H1 (cell line): ENCODE measurements around the gene JMJD7. TPM values are rescaled to one million over a fixed set of nuclear protein-coding genes. Genes with fewer than 3 reads are reported as not detected.

Experiments used
- CHD1 ChIP-seq: IDR thresholded peaks from 2 replicates; pipeline ENCODE4 v1.6.1; 2012; ENCODE audit warnings: low read depth, low read length, improper control_type of control experiment
- JUN ChIP-seq: IDR thresholded peaks from 2 replicates; pipeline ENCODE4 v1.6.1; 2011; ENCODE audit warnings: low read depth, mild to moderate bottlenecking, improper control_type of control experiment, low read length
- PHF8 ChIP-seq: fragments of 200-600 bp; sonication (generic); conservative IDR thresholded peaks from 2 replicates; pipeline ENCODE4 v1.7.1; 2012; ENCODE audit warnings: low read depth, mild to moderate bottlenecking, inconsistent platforms, low read length, moderate library complexity
- RBBP5 ChIP-seq: IDR thresholded peaks from 2 replicates; pipeline ENCODE4 v1.7.1; 2012; ENCODE audit warnings: low read depth, mild to moderate bottlenecking, inconsistent platforms, low read length, moderate library complexity, borderline replicate concordance
- SAP30 ChIP-seq: fragments of 300-600 bp; sonication (generic); IDR thresholded peaks from 2 replicates; pipeline ENCODE4 v1.7.1; 2012; ENCODE audit warnings: low read length, moderate library complexity, mild to moderate bottlenecking, inconsistent platforms; ENCODE audit not compliant: insufficient read depth, insufficient replicate concordance
- TAF1 ChIP-seq: IDR thresholded peaks from 2 replicates; pipeline ENCODE4 v1.6.1; 2011; ENCODE audit warnings: mild to moderate bottlenecking, low read depth, low read length
- USF2 ChIP-seq: IDR thresholded peaks from 2 replicates; pipeline ENCODE4 v1.6.1; 2011; ENCODE audit warnings: low read length, improper control_type of control experiment
- polyA plus RNA-seq, 7 experiments: library from polyadenylated mRNA; depleted of rRNA in 3 of 7; stranded (reverse) in 5 of 7; unstranded in 2 of 7; fragments of >200 nt in 5 of 7; fragments of 200-250 nt in 2 of 7; gene quantifications; 1 replicate in 5 of 7; 2 replicates in 1 of 7; 4 replicates in 1 of 7; pipeline versions ENCODE4 v1.2.1 to v1.2.3, GENCODE V29; 2011 to 2013; ENCODE audit warnings: missing spikeins in 2 of 7, mixed read lengths in 2 of 7
- total RNA-seq: library from RNA; stranded (reverse); fragmentation: NEBNext Ultra II Directional; extraction: Animal tissue kit (Norgen Biotek cat#: 25700); gene quantifications from 2 replicates; pipeline ENCODE4 v1.2.1, GENCODE V29; 2021

The JMJD7 gene
- total and polyA plus RNA-seq, 2 of the 8 experiments (the other 6 are each of a cell fraction or from before 2014, with no cell fraction given) = 15.0 to 20.0 TPM

DNA sequence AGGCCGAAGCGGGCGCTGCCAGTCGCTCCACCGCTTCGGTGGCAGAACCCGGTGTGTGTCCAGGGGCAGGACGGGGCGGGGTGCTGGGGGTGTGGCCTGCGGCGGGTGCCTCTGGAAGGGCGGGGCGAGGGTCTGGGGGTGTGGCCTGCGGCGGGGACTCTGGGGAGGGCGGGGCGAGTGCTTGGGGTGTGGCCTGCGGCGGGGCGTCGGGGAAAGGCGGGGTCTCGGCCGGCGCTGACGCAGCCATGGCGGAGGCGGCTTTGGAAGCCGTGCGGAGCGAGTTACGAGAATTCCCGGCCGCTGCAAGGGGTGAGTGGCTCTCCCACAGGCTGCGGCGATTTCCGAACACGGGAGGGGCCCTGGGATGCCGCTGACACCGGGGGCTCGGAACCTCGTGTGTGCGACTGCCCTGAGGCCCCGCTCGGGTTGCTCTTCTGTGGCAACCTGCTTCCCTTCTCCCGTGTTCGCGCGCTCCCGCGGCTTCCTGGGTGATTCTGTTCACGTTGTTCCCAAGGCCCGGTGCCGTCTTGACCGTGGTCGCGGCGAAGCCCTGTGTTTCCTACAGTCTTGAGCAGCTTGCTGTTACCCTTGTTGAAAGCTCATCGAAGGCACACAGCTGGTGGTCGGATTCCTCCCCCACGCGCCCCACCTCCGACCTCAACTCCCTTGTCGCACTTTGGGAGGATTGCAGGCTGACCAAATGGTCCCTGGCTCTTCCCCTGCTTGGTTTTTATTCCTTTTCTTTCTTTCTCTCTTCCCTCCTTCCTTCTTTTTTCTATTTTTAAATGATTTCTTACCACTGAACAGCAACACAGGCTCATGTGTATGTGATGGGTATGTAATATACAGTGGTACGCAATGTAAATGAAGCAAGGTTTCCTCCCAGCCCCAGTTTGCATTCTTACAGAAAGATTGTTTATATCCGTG, at the start of gene JMJD7 (continued):
- no peak for TF ChIP-seq USF2
- TF ChIP-seq RBBP5 = peak; percentile 90
- peak; percentile 82 for TF ChIP-seq SAP30
- no peak for TF ChIP-seq JUN
- peak; percentile 66; the same call in 1 of the 2 replicates for TF ChIP-seq TAF1
- peak; percentile 79; the same call in 1 of the 2 replicates for TF ChIP-seq PHF8
- no peak for TF ChIP-seq CHD1
